ENCODE data around the gene NOTCH4. TPM values are rescaled to one million over a fixed set of nuclear protein-coding genes. Genes with fewer than 3 reads are reported as not detected.

NOTCH4 gene
- total and polyA plus RNA-seq, 9 of the 15 experiments (the other 6 are each of a cell fraction or from before 2014, with no cell fraction given), result 0.24 to 4.3 (median 1.7) TPM

DNA sequence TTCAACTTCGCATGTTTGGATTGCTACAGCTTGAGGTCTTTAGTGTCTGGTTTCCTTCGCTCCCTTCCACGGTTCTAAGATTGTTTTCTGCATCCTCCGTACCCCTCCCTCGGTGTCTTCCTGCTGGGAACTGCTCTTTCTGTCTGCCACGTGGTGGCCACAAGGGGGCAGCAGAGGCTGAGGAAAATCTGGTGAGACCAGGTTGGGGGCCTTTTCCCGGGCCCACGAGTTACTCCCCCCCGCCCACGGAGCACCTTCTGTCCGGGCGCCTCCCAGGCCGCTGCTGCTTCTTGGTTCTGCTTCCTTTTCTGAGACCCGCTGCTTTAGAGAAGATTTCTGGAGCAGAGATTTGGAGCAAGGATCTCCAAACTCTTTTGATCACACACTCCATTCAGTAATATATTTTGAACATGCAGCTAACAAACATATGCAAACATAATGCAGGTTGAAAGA, 21.1 kb upstream of the NOTCH4 start (continued):
- 0 out of 2 replicates have a peak, but pooled peaks have one; percentile 11 for TF ChIP-seq USF2 (CRISPR knock-in tag; IDR thresholded peaks at IDR 0.05)
- TF ChIP-seq RBM34 (IDR thresholded peaks at IDR 0.05; ENCODE audit: borderline replicate concordance, insufficient read depth, low read length), result no peak
- no peak for TF ChIP-seq ZBTB2 (IDR thresholded peaks at IDR 0.05)
- TF ChIP-seq IRF2 (CRISPR knock-in tag; IDR thresholded peaks at IDR 0.05), result no peak
- no peak for TF ChIP-seq ATF1 (CRISPR knock-in tag; IDR thresholded peaks at IDR 0.05)
- 0 out of 2 replicates have a peak, but pooled peaks have one; percentile 20 for TF ChIP-seq ATF1 (tag; IDR thresholded peaks at IDR 0.05)
- TF ChIP-seq TOE1 (IDR thresholded peaks at IDR 0.05; ENCODE audit: borderline replicate concordance), result 0 out of 2 replicates have a peak, but pooled peaks have one; percentile 55
- TF ChIP-seq TOE1 (CRISPR knock-in tag; IDR thresholded peaks at IDR 0.05; ENCODE audit: borderline replicate concordance, low read depth), result no peak
- no peak for TF ChIP-seq ZNF12 (CRISPR knock-in tag; IDR thresholded peaks at IDR 0.05)
- peak; percentile 62 for TF ChIP-seq MYC (IDR thresholded peaks at IDR 0.05; ENCODE audit: low read depth, low read length)
- no peak for TF ChIP-seq MYC (CRISPR knock-in tag; IDR thresholded peaks at IDR 0.05; ENCODE audit: borderline replicate concordance, low read depth)
- TF ChIP-seq, protein P1, sequence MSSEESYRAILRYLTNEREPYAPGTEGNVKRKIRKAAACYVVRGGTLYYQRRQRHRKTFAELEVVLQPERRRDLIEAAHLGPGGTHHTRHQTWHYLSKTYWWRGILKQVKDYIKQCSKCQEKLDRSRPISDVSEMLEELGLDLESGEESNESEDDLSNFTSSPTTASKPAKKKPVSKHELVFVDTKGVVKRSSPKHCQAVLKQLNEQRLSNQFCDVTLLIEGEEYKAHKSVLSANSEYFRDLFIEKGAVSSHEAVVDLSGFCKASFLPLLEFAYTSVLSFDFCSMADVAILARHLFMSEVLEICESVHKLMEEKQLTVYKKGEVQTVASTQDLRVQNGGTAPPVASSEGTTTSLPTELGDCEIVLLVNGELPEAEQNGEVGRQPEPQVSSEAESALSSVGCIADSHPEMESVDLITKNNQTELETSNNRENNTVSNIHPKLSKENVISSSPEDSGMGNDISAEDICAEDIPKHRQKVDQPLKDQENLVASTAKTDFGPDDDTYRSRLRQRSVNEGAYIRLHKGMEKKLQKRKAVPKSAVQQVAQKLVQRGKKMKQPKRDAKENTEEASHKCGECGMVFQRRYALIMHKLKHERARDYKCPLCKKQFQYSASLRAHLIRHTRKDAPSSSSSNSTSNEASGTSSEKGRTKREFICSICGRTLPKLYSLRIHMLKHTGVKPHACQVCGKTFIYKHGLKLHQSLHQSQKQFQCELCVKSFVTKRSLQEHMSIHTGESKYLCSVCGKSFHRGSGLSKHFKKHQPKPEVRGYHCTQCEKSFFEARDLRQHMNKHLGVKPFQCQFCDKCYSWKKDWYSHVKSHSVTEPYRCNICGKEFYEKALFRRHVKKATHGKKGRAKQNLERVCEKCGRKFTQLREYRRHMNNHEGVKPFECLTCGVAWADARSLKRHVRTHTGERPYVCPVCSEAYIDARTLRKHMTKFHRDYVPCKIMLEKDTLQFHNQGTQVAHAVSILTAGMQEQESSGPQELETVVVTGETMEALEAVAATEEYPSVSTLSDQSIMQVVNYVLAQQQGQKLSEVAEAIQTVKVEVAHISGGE (CRISPR knock-in tag; IDR thresholded peaks at IDR 0.05), result no peak
- no peak for TF ChIP-seq POLR2AphosphoS5 (IDR thresholded peaks at IDR 0.05; ENCODE audit: control insufficient read depth, insufficient read depth, low read depth, low read length)
- peak; percentile 76 for TF ChIP-seq CTBP1 (IDR thresholded peaks at IDR 0.05; ENCODE audit: borderline replicate concordance)
- no peak for TF ChIP-seq DMBX1 (CRISPR knock-in tag; IDR thresholded peaks at IDR 0.05; ENCODE audit: borderline replicate concordance)
- TF ChIP-seq PHF8 (IDR thresholded peaks at IDR 0.05; ENCODE audit: borderline replicate concordance, low read length), result no peak
- TF ChIP-seq HMG20B (CRISPR knock-in tag; IDR thresholded peaks at IDR 0.05), result no peak
- no peak for TF ChIP-seq ILK (tag; IDR thresholded peaks at IDR 0.05; ENCODE audit: borderline replicate concordance, low read depth)
- TF ChIP-seq FOXJ2 (tag; IDR thresholded peaks at IDR 0.05), result no peak
- no peak for TF ChIP-seq SMAD2 (IDR thresholded peaks at IDR 0.05; ENCODE audit: low read depth, low read length)
- TF ChIP-seq ZNF707 (CRISPR knock-in tag; conservative IDR thresholded peaks at IDR 0.05), result no peak
- TF ChIP-seq, protein P2, sequence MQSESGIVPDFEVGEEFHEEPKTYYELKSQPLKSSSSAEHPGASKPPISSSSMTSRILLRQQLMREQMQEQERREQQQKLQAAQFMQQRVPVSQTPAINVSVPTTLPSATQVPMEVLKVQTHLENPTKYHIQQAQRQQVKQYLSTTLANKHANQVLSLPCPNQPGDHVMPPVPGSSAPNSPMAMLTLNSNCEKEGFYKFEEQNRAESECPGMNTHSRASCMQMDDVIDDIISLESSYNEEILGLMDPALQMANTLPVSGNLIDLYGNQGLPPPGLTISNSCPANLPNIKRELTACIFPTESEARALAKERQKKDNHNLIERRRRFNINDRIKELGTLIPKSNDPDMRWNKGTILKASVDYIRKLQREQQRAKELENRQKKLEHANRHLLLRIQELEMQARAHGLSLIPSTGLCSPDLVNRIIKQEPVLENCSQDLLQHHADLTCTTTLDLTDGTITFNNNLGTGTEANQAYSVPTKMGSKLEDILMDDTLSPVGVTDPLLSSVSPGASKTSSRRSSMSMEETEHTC (IDR thresholded peaks at IDR 0.05), result no peak
- no peak for TF ChIP-seq GTF2E2 (tag; IDR thresholded peaks at IDR 0.05)

Measured in K562 (cell line).